ENCODE measurements around the gene CIART.

DNA sequence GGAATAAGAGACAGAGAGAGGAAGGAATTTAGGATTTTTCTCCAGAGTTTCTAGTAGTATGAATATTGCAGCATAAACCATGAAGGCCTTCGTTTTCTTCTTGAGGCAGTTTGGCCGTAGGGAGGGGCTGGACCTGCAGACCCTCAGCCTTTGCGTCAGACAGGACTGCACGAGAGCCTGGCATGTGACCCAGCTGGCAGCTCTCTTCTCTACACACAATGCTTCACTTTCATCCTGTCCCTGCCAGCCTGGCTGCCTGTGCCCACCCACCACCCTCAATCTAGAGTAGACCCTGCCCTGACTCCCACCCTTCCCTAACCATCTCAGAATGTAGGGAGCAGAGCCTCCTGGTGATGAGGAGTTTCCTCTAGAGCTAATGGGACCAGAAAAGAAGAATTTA is 23.1 kb upstream of the CIART start:
- TF ChIP-seq, protein P1, sequence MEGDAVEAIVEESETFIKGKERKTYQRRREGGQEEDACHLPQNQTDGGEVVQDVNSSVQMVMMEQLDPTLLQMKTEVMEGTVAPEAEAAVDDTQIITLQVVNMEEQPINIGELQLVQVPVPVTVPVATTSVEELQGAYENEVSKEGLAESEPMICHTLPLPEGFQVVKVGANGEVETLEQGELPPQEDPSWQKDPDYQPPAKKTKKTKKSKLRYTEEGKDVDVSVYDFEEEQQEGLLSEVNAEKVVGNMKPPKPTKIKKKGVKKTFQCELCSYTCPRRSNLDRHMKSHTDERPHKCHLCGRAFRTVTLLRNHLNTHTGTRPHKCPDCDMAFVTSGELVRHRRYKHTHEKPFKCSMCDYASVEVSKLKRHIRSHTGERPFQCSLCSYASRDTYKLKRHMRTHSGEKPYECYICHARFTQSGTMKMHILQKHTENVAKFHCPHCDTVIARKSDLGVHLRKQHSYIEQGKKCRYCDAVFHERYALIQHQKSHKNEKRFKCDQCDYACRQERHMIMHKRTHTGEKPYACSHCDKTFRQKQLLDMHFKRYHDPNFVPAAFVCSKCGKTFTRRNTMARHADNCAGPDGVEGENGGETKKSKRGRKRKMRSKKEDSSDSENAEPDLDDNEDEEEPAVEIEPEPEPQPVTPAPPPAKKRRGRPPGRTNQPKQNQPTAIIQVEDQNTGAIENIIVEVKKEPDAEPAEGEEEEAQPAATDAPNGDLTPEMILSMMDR (conservative IDR thresholded peaks at IDR 0.05; ENCODE audit: low read depth, low read length), result no peak
- TF ChIP-seq EZH2 (IDR thresholded peaks at IDR 0.05; ENCODE audit: low read length, unreplicated experiment) (no peak), EZH2phosphoT487 (IDR thresholded peaks at IDR 0.05; ENCODE audit: borderline replicate concordance, low read length) (no peak)
